Measurements from ENCODE around the gene HNRNPUL1. TPM values are rescaled to one million over a fixed set of nuclear protein-coding genes. Genes with fewer than 3 reads are reported as not detected.

Gene HNRNPUL1
- total RNA-seq, 1 experiment from 2014 or later: 137 TPM

DNA sequence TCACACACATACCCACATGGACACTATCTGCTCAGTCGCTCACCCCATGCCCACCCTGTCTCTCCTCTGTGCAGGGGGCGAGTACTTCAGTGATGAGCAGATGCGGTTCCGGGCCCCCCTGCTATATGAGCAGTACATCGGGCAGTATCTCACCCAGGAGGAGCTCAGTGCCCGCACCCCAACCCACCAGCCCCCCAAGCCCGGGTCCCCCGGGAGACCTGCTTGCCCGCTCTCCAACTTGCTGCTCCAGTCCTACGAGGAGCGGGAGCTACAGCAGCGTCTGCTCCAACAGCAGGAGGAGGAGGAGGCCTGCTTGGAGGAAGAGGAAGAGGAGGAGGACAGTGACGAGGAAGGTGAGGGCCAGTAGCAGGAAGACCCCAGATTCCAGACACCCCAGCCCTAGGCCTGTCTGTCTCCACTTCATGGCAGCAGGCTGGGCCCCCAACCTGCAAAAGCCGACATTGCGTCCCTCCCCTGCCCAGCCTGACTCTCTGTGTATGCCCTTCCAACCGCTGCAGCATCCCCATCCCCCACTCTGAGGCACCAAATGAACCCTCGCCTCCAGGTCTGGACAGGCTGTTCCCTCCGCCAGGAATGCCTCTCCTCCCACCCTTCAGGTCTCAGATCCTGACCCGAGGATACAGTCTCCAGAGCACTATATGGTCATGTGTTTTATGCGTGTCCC lies 55.5 kb downstream of the HNRNPUL1 start:
- in situ Hi-C loops (cut with HindIII; ENCODE audit: low pct_unique_long_range_greater_than_20kb, low sequenced_read_pairs): no loop called here

DNA sequence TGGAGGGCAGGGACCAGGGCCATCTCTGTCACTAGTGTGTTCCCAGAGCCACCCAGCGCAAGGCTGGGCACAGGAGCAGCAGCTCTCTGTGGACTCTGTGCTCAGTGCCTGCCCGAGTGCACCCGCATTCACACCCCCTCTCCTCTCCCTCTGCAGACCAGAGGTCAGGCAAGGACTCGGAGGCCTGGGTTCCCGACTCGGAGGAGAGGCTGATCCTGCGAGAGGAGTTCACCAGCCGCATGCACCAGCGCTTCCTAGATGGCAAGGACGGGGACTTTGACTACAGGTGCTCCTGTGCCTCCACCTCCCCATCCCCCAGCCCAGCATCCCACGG lies 56.0 kb downstream of the HNRNPUL1 start:
- in situ Hi-C loops (cut with HindIII; ENCODE audit: low pct_unique_long_range_greater_than_20kb, low sequenced_read_pairs): no loop called here
- DNase-seq (ENCODE audit: low read depth): no peak

More for the DNA sequence above, 55.5 kb downstream of the HNRNPUL1 start:
- DNase-seq (ENCODE audit: low read depth): no peak

GRCh38 chr19:41320568-41320967 lies 56.4 kb downstream of the HNRNPUL1 start:
- DNase-seq (ENCODE audit: low read depth): no peak
- in situ Hi-C loops (cut with HindIII; ENCODE audit: low pct_unique_long_range_greater_than_20kb, low sequenced_read_pairs): no loop called here

DNA sequence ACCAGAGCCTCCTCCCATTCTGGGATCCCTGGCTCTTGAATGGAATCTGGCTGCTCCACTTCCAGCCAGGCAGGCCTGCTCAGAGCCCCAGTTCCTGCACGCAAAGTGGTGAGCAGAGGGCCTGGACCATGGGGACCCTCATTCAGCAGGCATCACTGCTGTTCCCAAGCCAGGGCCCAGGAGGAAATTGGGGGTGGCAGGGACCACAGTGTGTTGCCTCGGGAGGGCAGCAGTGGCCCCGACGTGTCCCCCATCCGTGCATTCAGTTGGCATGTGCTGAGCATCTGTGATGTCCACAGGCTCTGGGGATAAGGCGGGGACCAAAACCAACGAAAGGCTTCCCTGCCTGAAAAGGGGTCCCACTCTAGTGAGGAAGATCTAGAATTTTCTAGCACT lies 57.0 kb downstream of the HNRNPUL1 start:
- no peak for DNase-seq (ENCODE audit: low read depth)
- in situ Hi-C loops (cut with HindIII; ENCODE audit: low pct_unique_long_range_greater_than_20kb, low sequenced_read_pairs): no loop called here

DNA sequence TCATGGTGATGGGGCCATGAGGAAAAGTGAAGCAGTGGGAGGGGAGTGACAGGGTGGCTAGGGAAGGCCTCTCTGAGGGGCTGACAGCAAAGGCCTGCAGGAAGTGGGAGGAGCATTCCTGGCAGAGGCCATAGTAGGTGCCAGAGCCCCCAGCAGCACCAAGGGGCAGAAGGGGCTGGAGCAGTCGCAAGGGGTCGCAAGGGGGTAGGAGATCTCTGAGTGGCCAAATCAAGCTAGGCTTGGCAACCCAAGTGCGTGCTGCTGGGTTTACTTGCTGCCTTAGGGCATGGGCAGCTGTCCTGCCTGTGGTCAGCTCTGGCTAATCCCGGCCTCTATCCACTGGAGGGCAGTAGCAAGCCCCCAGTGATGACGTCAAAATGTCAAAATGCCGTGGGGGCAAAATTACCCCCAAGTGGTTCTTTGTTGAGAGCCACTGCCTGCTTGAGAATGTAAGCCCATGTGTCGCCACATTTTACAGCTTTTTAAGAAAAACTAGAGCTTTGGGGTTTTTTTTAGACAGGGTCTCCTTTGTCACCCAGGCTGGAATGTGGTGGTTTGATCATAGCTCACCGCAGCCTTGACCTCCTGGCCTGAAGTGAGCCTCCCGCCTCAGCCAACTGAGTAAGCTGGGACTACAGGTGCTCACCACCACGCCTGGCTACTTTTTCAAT lies 57.6 kb downstream of the HNRNPUL1 start:
- in situ Hi-C loops (cut with HindIII; ENCODE audit: low pct_unique_long_range_greater_than_20kb, low sequenced_read_pairs): no loop called here
- DNase-seq (ENCODE audit: low read depth): peak; percentile 29

DNA sequence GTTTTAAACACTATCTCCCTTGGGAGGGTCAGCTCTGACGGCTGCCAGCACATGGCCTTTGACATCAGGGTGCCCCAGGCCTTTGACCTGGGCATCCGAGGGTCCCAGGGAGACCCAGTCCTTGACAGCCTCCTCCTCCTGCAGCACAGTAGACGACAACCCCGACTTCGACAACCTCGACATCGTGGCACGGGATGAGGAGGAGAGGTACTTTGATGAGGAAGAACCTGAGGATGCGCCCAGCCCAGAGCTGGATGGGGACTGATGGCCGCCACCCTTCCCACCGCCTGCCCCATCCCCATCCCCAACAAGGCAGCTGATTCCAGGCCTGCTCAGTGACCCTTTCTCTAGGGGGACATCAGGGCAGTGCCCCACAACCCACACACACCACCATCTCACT lies 58.3 kb downstream of the HNRNPUL1 start:
- DNase-seq (ENCODE audit: low read depth): no peak
- in situ Hi-C loops (cut with HindIII; ENCODE audit: low pct_unique_long_range_greater_than_20kb, low sequenced_read_pairs): no loop called here

DNA sequence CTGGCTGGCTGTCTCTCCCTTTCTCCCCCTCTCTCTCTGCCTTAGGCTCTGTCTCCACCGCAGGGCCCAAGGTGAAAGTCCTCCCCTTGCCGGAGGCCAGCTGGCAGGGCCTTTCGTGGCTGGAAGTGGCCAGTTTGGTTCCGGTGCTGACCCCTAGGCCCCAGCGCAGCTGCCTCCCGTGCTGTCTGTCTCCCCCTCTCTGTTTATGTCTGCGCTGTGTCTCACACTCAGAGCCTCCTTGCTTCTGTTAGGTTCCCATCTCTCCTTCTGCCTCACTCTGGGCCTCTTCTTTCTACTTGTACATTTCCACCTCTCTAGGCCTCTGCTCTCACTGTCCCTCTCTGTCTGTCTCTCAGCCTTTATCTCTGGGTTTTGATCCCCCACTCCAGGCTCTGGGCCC lies 58.9 kb downstream of the HNRNPUL1 start:
- in situ Hi-C loops (cut with HindIII; ENCODE audit: low pct_unique_long_range_greater_than_20kb, low sequenced_read_pairs): no loop called here
- DNase-seq (ENCODE audit: low read depth): no peak

- in situ Hi-C loops (cut with HindIII; ENCODE audit: low pct_unique_long_range_greater_than_20kb, low sequenced_read_pairs): no loop called here
Observed at GRCh38 chr19:41323430-41324125, 59.4 kb downstream of the HNRNPUL1 start.

DNA sequence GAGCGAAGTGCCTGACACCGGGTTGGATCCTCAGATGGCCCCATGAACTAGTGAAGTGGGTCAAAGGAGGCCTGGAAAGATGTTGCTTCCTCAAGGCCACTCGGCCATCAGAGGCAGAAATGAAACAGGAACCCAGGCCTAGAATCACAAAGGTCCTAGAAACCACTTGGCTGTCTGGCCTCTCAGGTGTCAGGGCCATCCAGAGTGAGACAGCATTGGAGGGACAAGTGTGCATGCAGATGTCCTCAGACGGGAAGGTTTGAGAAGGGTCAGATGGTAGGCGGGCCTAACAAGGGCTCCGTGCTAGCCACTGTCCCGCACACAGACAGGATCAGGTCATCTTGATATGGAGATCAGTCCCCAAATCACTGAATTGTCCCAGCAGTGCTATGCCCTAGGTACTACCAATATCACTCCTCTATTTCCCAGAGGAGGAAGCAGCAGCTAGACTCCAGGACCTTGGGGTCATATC lies 60.1 kb downstream of the HNRNPUL1 start:
- in situ Hi-C loops (cut with HindIII; ENCODE audit: low pct_unique_long_range_greater_than_20kb, low sequenced_read_pairs): no loop called here
- peak; percentile 29 for DNase-seq (ENCODE audit: low read depth)

More at GRCh38 chr19:41323430-41324125, 59.4 kb downstream of the HNRNPUL1 start:
- peak; percentile 81 for DNase-seq (ENCODE audit: low read depth)

DNA sequence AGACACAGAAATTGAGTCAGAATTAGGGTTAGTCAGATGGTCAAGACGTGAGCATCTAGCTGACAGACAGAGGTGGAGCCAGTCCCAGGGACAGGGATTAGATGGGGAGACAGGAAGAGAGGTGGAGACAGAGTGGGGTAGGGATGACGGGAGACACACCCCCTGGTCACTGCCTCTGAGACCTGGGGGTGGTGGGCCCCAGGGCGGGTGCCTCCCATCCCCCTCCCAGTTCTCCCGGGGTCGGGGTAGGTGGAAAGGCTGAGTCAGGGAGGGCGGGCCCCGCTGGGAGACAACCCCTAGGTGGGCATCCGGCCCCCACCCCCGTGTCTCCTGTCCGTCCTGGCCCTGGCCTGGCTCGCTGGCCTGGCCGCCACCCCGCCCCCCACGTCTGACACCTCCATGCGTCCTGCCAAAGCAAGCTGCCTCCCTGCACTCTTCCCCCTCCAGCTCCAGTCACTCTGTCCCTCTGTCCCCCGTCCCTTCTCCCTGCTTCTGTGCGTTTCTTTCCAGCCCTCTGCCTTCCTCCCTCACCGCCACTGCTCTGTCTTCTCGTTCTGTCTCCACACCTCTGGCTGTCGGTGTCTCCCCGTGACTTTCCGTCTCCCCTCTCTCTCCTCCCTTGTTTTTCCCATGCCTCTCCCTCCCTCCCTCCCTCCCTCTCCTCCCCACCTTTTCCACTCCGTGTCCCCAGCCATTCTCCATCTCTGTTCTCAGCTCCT lies 60.9 kb downstream of the HNRNPUL1 start:
- in situ Hi-C loops (cut with HindIII; ENCODE audit: low pct_unique_long_range_greater_than_20kb, low sequenced_read_pairs): no loop called here

DNA sequence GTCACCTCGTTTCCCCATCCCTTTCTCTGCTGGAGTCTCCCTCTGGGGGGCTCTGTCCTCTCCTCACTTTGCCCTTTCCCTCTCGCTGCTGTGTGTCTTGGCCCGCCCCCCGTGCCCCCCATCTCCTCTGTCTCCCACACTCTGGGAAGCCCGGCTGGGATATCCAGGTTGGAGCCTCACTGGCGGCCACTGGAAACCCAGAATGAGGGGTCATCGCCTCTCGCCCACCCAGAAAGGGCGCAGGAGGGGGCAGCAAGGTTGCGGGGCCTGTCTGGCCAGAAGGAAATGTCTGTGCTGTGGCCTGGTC lies 61.4 kb downstream of the HNRNPUL1 start:
- DNase-seq (ENCODE audit: low read depth): no peak
- in situ Hi-C loops (cut with HindIII; ENCODE audit: low pct_unique_long_range_greater_than_20kb, low sequenced_read_pairs): no loop called here

More for the DNA sequence above, 60.9 kb downstream of the HNRNPUL1 start:
- peak; percentile 82 for DNase-seq (ENCODE audit: low read depth)

- DNase-seq (ENCODE audit: low read depth): peak; percentile 33
- in situ Hi-C loops (cut with HindIII; ENCODE audit: low pct_unique_long_range_greater_than_20kb, low sequenced_read_pairs): no loop called here
Observed at GRCh38 chr19:41325947-41326706, 62.0 kb downstream of the HNRNPUL1 start.

DNA sequence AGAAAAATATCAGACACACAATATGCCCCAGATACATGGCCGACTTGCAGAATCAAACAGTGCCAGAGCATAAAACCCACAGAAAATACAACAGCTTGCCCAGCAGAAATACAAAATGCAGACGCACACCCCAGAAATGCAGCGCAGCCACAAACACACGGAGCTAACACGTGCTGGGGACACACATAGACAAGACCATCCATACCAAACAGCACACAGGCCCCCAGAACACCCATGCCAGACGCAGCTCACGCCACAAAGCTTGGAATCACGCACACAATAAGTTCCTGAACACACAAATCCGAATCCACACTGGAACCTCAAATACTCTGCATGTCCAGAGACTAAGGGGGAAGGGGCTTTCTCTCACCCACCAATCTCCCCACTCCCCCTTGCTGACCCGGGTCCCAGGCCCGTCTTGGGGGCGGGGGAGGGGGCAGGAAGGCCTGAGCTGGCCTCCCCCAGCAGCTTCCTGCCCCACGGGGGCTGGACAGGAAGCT lies 63.0 kb downstream of the HNRNPUL1 start:
- DNase-seq (ENCODE audit: low read depth): no peak
- in situ Hi-C loops (cut with HindIII; ENCODE audit: low pct_unique_long_range_greater_than_20kb, low sequenced_read_pairs): no loop called here

- peak; percentile 76 for DNase-seq (ENCODE audit: low read depth)
- in situ Hi-C loops (cut with HindIII; ENCODE audit: low pct_unique_long_range_greater_than_20kb, low sequenced_read_pairs): no loop called here
Observed at GRCh38 chr19:41327576-41328156, 63.5 kb downstream of the HNRNPUL1 start.

- DNase-seq (ENCODE audit: low read depth): peak; percentile 50
- in situ Hi-C loops (cut with HindIII; ENCODE audit: low pct_unique_long_range_greater_than_20kb, low sequenced_read_pairs): no loop called here
Observed at GRCh38 chr19:41328157-41328841, 64.1 kb downstream of the HNRNPUL1 start.

DNA sequence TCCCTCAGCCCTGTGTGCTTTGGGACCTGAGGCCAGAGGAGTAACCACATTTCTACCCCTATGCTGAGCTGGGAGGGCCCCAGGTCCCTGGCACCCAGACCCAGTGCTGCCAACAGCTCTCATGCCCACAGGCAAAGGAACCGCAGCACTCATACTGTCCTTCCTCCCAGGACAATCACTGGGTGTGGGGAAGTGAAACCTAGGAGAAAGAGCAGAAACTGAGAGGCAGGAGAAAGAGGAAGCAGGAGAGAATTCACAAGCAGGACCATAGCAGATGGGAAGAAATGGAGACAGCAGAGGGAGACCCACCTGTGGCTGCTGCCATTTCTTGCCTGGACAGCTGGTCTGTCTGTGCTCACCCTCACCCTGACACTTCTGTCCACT lies 64.7 kb downstream of the HNRNPUL1 start:
- no peak for DNase-seq (ENCODE audit: low read depth)
- in situ Hi-C loops (cut with HindIII; ENCODE audit: low pct_unique_long_range_greater_than_20kb, low sequenced_read_pairs): no loop called here

GRCh38 chr19:41330481-41330880 lies 66.3 kb downstream of the HNRNPUL1 start:
- in situ Hi-C loops (cut with HindIII; ENCODE audit: low pct_unique_long_range_greater_than_20kb, low sequenced_read_pairs): no loop called here
- no peak for DNase-seq (ENCODE audit: low read depth)
